Liver (tissue), 9 donors: ENCODE data around the gene PLCG2. TPM values are rescaled to one million over a fixed set of nuclear protein-coding genes. Genes with fewer than 3 reads are reported as not detected.
"Not testable (repeated sequence)": the region's sequence is repeated elsewhere in the genome, so short reads cannot be mapped to it uniquely, and the experiment has no call there.

Experiments used
- DNase-seq: peaks from one replicate; pipeline ENCODE4 v3.0.0-alpha.2; 2017; ENCODE audit warnings: low spot score
- H3K27ac ChIP-seq, 2 donors: one replicate each; pipeline ENCODE4 v1.7.0; 2013; ENCODE audit warnings: inconsistent platforms in 2 of 2, low read length in 2 of 2, control low read depth in 1 of 2, low read depth in 1 of 2, mild to moderate bottlenecking in 1 of 2
- H3K27me3 ChIP-seq, 4 donors: one replicate each; pipeline versions ENCODE4 v1.6.1 to v1.7.0; 2013; ENCODE audit warnings: low read length in 3 of 4, inconsistent platforms in 1 of 4, mild to moderate bottlenecking in 1 of 4, moderate library complexity in 1 of 4; ENCODE audit not compliant: control insufficient read depth in 4 of 4, insufficient read depth in 4 of 4
- H3K36me3 ChIP-seq, 4 donors: one replicate each; pipeline versions ENCODE4 v1.6.1 to v1.7.0; 2013; ENCODE audit warnings: low read length in 3 of 4, mild to moderate bottlenecking in 3 of 4, low read depth in 1 of 4, moderate library complexity in 1 of 4; ENCODE audit not compliant: control insufficient read depth in 4 of 4, insufficient read depth in 3 of 4
- H3K4me1 ChIP-seq, 4 donors: one replicate each; pipeline versions ENCODE4 v1.6.1 to v1.7.0; 2013; ENCODE audit warnings: low read length in 3 of 4, mild to moderate bottlenecking in 3 of 4, moderate library complexity in 1 of 4; ENCODE audit not compliant: control insufficient read depth in 4 of 4, insufficient read depth in 4 of 4
- H3K4me3 ChIP-seq, 3 donors: one replicate each; pipeline versions ENCODE4 v1.6.1 to v1.7.0; 2013; ENCODE audit warnings: low read length in 3 of 3, control low read depth in 1 of 3, low read depth in 1 of 3, mild to moderate bottlenecking in 1 of 3
- H3K9ac ChIP-seq, 2 donors: one replicate each; pipeline ENCODE4 v1.7.0; 2013; ENCODE audit warnings: low read length in 2 of 2, mild to moderate bottlenecking in 2 of 2, moderate library complexity in 2 of 2, control low read depth in 1 of 2, low read depth in 1 of 2
- H3K9me3 ChIP-seq, 4 donors: one replicate each; pipeline versions ENCODE4 v1.6.1 to v1.7.0; 2013; ENCODE audit warnings: low read length in 3 of 4; ENCODE audit not compliant: control insufficient read depth in 4 of 4
- EGR1 ChIP-seq, 2 donors: IDR thresholded peaks; 2 replicates each; pipeline ENCODE4 v1.6.1; 2016 to 2018; ENCODE audit warnings: antibody characterized with exemption in 2 of 2, low read depth in 2 of 2
- FOXA1 ChIP-seq: IDR thresholded peaks from 2 replicates; pipeline ENCODE4 v1.6.1; 2016; ENCODE audit warnings: antibody characterized with exemption
- FOXA2 ChIP-seq: IDR thresholded peaks from 2 replicates; pipeline ENCODE4 v1.6.1; 2016; ENCODE audit warnings: antibody characterized with exemption
- GABPA ChIP-seq, 2 donors: IDR thresholded peaks in 1 of 2; conservative IDR thresholded peaks in 1 of 2; 2 replicates each; pipeline ENCODE4 v1.6.1; 2016; ENCODE audit warnings: antibody characterized with exemption in 2 of 2, mild to moderate bottlenecking in 1 of 2, moderate library complexity in 1 of 2
- HNF4A ChIP-seq, 2 donors: conservative IDR thresholded peaks; 2 replicates each; pipeline ENCODE4 v1.6.1; 2016; ENCODE audit warnings: antibody characterized with exemption in 2 of 2, mild to moderate bottlenecking in 2 of 2
- HNF4G ChIP-seq: IDR thresholded peaks from 2 replicates; pipeline ENCODE4 v1.6.1; 2016; ENCODE audit warnings: antibody characterized with exemption
- JUND ChIP-seq, 2 donors: IDR thresholded peaks; 2 replicates each; pipeline ENCODE4 v1.6.1; 2016; ENCODE audit warnings: antibody characterized with exemption in 2 of 2
- NR2F2 ChIP-seq: IDR thresholded peaks from 2 replicates; pipeline ENCODE4 v1.6.1; 2016; ENCODE audit warnings: antibody characterized with exemption
- RAD21 ChIP-seq, 2 donors: IDR thresholded peaks; 2 replicates each; pipeline ENCODE4 v1.6.1; 2016; ENCODE audit warnings: antibody characterized with exemption in 2 of 2, mild to moderate bottlenecking in 2 of 2
- RXRA ChIP-seq, 2 donors: IDR thresholded peaks; 2 replicates each; pipeline ENCODE4 v1.6.1; 2017 to 2018; ENCODE audit warnings: antibody characterized with exemption in 2 of 2, mild to moderate bottlenecking in 1 of 2
- SP1 ChIP-seq: IDR thresholded peaks from 2 replicates; pipeline ENCODE4 v1.6.1; 2018; ENCODE audit warnings: antibody characterized with exemption, mild to moderate bottlenecking
- TAF1 ChIP-seq: conservative IDR thresholded peaks from 2 replicates; pipeline ENCODE4 v1.6.1; 2016; ENCODE audit warnings: antibody characterized with exemption, mild to moderate bottlenecking
- YY1 ChIP-seq: IDR thresholded peaks from 2 replicates; pipeline ENCODE4 v1.6.1; 2016; ENCODE audit warnings: antibody characterized with exemption, mild to moderate bottlenecking
- WGBS: extraction: QIAGEN DNeasy Blood & Tissue Kit; methylation state at CpG from one replicate; pipeline ENCODE4 v1.1.7; 2013; 5-methylcytosine and 5-hydroxymethylcytosine counted together
- polyA plus RNA-seq, 2 donors: library from polyadenylated mRNA; stranded (reverse) in 1 of 2; unstranded in 1 of 2; fragments of 200-250 nt in 1 of 2; fragments of >200 nt in 1 of 2; fragmentation: Nextera tagmentation in 1 of 2; extraction: Ambion mirVana in 1 of 2; gene quantifications; one replicate each; pipeline versions ENCODE4 v1.2.1 to v1.2.3, GENCODE V29; 2013 to 2015
- total RNA-seq, 2 donors: library from RNA; depleted of rRNA; stranded (reverse); fragments of >200 nt; gene quantifications; one replicate each; pipeline ENCODE4 v1.2.3, GENCODE V29; 2014
- TF ChIP-seq, protein P1 (sequence below): IDR thresholded peaks from 2 replicates; pipeline ENCODE4 v1.6.1; 2016; ENCODE audit warnings: antibody characterized with exemption
- TF ChIP-seq, protein P2 (sequence below): fragments of 150-350 bp; IDR thresholded peaks from 2 replicates; pipeline ENCODE4 v1.5.1; 2017; ENCODE audit warnings: improper control_type of control experiment, low read depth, low read length; ENCODE audit not compliant: missing input control
- TF ChIP-seq, protein P3 (sequence below): IDR thresholded peaks from 2 replicates; pipeline ENCODE4 v1.6.1; 2016; ENCODE audit warnings: antibody characterized with exemption
- TF ChIP-seq, protein P4 (sequence below): IDR thresholded peaks from 2 replicates; pipeline ENCODE4 v1.6.1; 2016; ENCODE audit warnings: antibody characterized with exemption
- donor health status: healthy.
- donor health status: healthy.
- donor health status: healthy.
- donor health status: healthy.
- donor health status: healthy.

Gene PLCG2
- total and polyA plus RNA-seq, 4 donors = 7.1 to 21.6 (median 15.8) TPM

DNA sequence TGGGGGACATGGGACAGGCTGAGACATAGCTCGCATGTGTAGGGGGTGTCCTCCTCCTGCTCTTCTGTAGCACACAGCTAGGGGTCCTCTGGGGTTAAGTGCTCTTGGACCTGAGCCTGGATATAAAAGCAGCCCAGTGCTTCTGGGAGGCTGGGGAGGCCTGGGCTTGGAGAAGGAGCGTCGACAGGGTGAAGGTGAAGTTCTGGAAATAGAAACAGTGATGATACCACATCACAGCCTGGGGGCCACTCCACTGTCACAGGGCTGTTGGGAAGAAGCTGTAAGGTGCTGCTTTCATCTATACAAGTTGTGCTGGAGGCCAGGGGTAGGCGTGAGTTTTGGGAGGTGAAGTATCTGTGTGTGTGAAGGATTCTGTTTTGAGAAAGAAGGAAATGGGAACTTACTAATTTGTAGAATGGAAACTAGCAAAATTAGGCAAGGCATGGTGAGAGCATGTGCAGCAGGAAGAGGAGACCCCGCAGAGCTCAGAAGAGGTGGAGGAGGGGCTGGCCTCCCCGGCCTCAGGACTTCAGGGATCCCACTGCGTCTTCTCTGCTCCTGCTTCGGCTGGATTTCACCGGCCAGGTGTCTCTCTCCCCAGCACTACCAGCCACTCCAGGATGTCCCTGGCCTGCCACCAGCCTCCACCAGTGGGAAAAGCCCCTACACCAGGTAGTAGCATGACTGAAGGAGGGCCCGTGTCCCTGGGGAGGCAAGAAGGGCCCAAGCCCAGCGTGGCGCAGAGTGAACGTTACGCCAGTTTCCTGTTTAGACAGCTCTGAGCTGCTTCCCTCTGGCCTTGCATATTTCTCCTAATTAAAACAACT lies 19.4 kb downstream of the PLCG2 start:
- Histone ChIP-seq H3K4me3 (no peak overlapping the region), H3K27me3 (no peaks in the 10 kb centered on the region), H3K9me3 (no peaks in the 10 kb centered on the region), H3K4me1 (no peaks in the 10 kb centered on the region), H3K36me3 (no peaks in the 10 kb centered on the region), H3K27ac (peak overlapping the region in 1 of 2 donors; percentile 22), H3K9ac (no peak overlapping the region)
- no peak for DNase-seq
- WGBS = 73% methylated on average over 14 of the region's 14 CpGs
- TF ChIP-seq YY1 (no peak), NR2F2 (no peak), FOXA2 (no peak), TAF1 (no peak), FOXA1 (no peak), SP1 (no peak), JUND (IDR thresholded peaks at IDR 0.05) (no peak)
- TF ChIP-seq, protein P1, sequence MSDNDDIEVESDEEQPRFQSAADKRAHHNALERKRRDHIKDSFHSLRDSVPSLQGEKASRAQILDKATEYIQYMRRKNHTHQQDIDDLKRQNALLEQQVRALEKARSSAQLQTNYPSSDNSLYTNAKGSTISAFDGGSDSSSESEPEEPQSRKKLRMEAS = no peak
- TF ChIP-seq, protein P2, sequence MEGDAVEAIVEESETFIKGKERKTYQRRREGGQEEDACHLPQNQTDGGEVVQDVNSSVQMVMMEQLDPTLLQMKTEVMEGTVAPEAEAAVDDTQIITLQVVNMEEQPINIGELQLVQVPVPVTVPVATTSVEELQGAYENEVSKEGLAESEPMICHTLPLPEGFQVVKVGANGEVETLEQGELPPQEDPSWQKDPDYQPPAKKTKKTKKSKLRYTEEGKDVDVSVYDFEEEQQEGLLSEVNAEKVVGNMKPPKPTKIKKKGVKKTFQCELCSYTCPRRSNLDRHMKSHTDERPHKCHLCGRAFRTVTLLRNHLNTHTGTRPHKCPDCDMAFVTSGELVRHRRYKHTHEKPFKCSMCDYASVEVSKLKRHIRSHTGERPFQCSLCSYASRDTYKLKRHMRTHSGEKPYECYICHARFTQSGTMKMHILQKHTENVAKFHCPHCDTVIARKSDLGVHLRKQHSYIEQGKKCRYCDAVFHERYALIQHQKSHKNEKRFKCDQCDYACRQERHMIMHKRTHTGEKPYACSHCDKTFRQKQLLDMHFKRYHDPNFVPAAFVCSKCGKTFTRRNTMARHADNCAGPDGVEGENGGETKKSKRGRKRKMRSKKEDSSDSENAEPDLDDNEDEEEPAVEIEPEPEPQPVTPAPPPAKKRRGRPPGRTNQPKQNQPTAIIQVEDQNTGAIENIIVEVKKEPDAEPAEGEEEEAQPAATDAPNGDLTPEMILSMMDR = no peak
- TF ChIP-seq, protein P3, sequence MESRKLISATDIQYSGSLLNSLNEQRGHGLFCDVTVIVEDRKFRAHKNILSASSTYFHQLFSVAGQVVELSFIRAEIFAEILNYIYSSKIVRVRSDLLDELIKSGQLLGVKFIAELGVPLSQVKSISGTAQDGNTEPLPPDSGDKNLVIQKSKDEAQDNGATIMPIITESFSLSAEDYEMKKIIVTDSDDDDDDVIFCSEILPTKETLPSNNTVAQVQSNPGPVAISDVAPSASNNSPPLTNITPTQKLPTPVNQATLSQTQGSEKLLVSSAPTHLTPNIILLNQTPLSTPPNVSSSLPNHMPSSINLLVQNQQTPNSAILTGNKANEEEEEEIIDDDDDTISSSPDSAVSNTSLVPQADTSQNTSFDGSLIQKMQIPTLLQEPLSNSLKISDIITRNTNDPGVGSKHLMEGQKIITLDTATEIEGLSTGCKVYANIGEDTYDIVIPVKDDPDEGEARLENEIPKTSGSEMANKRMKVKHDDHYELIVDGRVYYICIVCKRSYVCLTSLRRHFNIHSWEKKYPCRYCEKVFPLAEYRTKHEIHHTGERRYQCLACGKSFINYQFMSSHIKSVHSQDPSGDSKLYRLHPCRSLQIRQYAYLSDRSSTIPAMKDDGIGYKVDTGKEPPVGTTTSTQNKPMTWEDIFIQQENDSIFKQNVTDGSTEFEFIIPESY = no peak

DNA sequence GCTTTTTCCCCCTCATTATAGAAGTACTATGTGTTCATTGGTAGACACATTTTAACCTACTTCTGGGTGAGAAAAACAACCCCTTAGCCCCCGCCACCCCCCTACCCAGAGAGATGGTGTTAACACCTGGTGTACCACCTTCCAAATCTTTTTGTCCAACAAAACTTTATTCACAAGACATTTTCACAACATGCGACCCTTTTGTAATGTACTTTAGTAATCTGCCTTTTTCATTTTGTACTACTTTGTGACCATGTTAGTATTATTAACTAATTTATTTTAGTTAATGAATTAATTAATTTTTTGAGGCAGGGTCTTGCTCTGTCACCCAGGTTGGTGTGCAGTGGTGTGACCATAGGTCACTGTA lies 20.0 kb downstream of the PLCG2 start:
- Histone ChIP-seq H3K27me3 (no peaks in the 10 kb centered on the region), H3K9me3 (no peaks in the 10 kb centered on the region), H3K4me1 (no peaks in the 10 kb centered on the region), H3K4me3 (no peak overlapping the region), H3K27ac (peak overlapping the region in 1 of 2 donors; percentile 22), H3K36me3 (no peaks in the 10 kb centered on the region), H3K9ac (no peak overlapping the region)
- TF ChIP-seq EGR1 (IDR thresholded peaks at IDR 0.05; ENCODE audit: low read depth in 2 of 2) (no peak), RAD21 (IDR thresholded peaks at IDR 0.05) (no peak), SP1 (no peak), NR2F2 (no peak), JUND (IDR thresholded peaks at IDR 0.05) (no peak), FOXA2 (no peak), GABPA (IDR thresholded peaks at IDR 0.05 in 1 of 2, conservative IDR thresholded peaks at IDR 0.05 in 1 of 2) (no peak), RXRA (IDR thresholded peaks at IDR 0.05) (no peak), HNF4G (no peak), YY1 (no peak), HNF4A (conservative IDR thresholded peaks at IDR 0.05) (no peak), TAF1 (no peak), FOXA1 (no peak)
- TF ChIP-seq, protein P4, sequence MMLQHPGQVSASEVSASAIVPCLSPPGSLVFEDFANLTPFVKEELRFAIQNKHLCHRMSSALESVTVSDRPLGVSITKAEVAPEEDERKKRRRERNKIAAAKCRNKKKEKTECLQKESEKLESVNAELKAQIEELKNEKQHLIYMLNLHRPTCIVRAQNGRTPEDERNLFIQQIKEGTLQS = no peak
- TF ChIP-seq, protein P2 = no peak
- TF ChIP-seq, protein P1 = no peak
- TF ChIP-seq, protein P3 = no peak
- DNase-seq = no peak
- 90% methylated on average over 2 of the region's 2 CpGs for WGBS

DNA sequence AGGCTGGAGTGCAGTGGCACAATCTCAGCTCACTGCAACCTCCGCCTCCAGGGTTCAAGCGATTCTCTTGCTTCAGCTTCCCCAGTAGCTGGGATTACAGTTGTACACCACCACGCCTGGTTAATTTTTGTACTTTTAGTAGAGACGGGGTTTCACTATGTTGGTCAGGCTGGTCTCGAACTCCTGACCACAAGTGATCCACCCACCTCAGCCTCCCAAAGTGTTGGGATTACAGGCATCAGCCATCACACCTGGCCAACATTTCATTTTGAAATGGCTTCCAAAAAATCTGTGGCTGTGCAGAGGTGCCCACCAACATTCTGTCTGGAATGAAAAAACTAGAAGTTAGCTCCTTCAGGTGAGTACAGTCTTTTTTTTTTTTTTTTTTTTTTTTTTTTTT lies 22.6 kb downstream of the PLCG2 start:
- DNase-seq, H3K27ac ChIP-seq, H3K27me3 ChIP-seq, H3K9me3 ChIP-seq, H3K36me3 ChIP-seq, H3K9ac ChIP-seq, H3K4me1 ChIP-seq, H3K4me3 ChIP-seq: not testable (repeated sequence)
- WGBS = 95% methylated on average over 5 of the region's 5 CpGs
